Spinal cord (tissue), 4 donors: ENCODE results near the gene CCL14. TPM values are rescaled to one million over a fixed set of nuclear protein-coding genes. Genes with fewer than 3 reads are reported as not detected.

Experiments
- polyA plus RNA-seq, 2 donors: library from polyadenylated mRNA; unstranded; fragments of 120-200 nt; gene quantifications; one replicate each; pipeline ENCODE4 v1.2.1, GENCODE V29; 2013; ENCODE audit not compliant: insufficient read length in 2 of 2
- total RNA-seq, 2 donors: library from RNA; depleted of rRNA in 1 of 2; stranded (reverse); fragments of 120-200 nt in 1 of 2; fragments of >200 nt in 1 of 2; gene quantifications; one replicate each; pipeline versions ENCODE4 v1.2.3 to v1.2.4, GENCODE V29; 2013 to 2014

CCL14 gene
- total and polyA plus RNA-seq, 4 donors: 1.7 to 42.0 (median 6.5) TPM

Other genes starting within 250 kb of the CCL14 start
- 1 to 10 TPM in 1 of 2 donors, under 1 TPM in 1; 0.69 to 3.4 TPM for gene GAS2L2, start 233.5 kb downstream of the CCL14 start, total RNA-seq
- gene GAS2L2, start 233.5 kb downstream of the CCL14 start, polyA plus RNA-seq: 1 to 10 TPM; 3.0 to 3.6 TPM
- gene C17orf50, start 225.8 kb downstream of the CCL14 start, total RNA-seq: not detected
- 1 to 10 TPM in 1 of 2 donors, under 1 TPM in 1; 0.68 to 1.6 TPM for gene C17orf50, start 225.8 kb downstream of the CCL14 start, polyA plus RNA-seq
- gene MMP28, start 191.1 kb downstream of the CCL14 start, total RNA-seq: 10 to 100 TPM; 12.8 to 18.5 TPM
- 10 to 100 TPM; 34.9 to 39.8 TPM for gene MMP28, start 191.1 kb downstream of the CCL14 start, polyA plus RNA-seq
- gene TAF15, start 177.2 kb downstream of the CCL14 start, total RNA-seq: 10 to 100 TPM; 54.2 to 95.9 TPM
- 100 to 1,000 TPM; 203 to 217 TPM for gene TAF15, start 177.2 kb downstream of the CCL14 start, polyA plus RNA-seq
- gene HEATR9, start 117.8 kb downstream of the CCL14 start, total RNA-seq: not detected
- under 1 TPM in 1 of 2 donors, not detected in 1; 0.44 TPM for gene HEATR9, start 117.8 kb downstream of the CCL14 start, polyA plus RNA-seq
- gene CCL5, start 106.4 kb downstream of the CCL14 start, total RNA-seq: under 1 TPM; 0.59 to 0.83 TPM
- under 1 TPM; 0.60 to 0.96 TPM for gene CCL5, start 106.4 kb downstream of the CCL14 start, polyA plus RNA-seq
- gene RDM1, start 56.0 kb downstream of the CCL14 start, total RNA-seq: 1 to 10 TPM; 1.4 TPM
- gene RDM1, start 56.0 kb downstream of the CCL14 start, polyA plus RNA-seq: 1 to 10 TPM; 2.4 to 2.5 TPM
- not detected for gene LYZL6, start 43.0 kb downstream of the CCL14 start, total RNA-seq
- not detected for gene LYZL6, start 43.0 kb downstream of the CCL14 start, polyA plus RNA-seq
- gene CCL16, start 5.2 kb downstream of the CCL14 start, total RNA-seq: under 1 TPM; 0.20 to 0.28 TPM
- under 1 TPM in 1 of 2 donors, not detected in 1; 0.30 TPM for gene CCL16, start 5.2 kb downstream of the CCL14 start, polyA plus RNA-seq
- not detected for gene CCL15, start 14.8 kb upstream of the CCL14 start, total RNA-seq
- gene CCL15, start 14.8 kb upstream of the CCL14 start, polyA plus RNA-seq: under 1 TPM in 1 of 2 donors, not detected in 1; 0.23 TPM
- under 1 TPM in 1 of 2 donors, not detected in 1; 0.28 TPM for gene CCL23, start 31.2 kb upstream of the CCL14 start, total RNA-seq
- gene CCL23, start 31.2 kb upstream of the CCL14 start, polyA plus RNA-seq: not detected
- gene CCL18, start 77.5 kb upstream of the CCL14 start, total RNA-seq: not detected
- not detected for gene CCL18, start 77.5 kb upstream of the CCL14 start, polyA plus RNA-seq
- gene CCL3, start 103.4 kb upstream of the CCL14 start, total RNA-seq: 10 to 100 TPM in 1 of 2 donors, 1 to 10 TPM in 1; 6.0 to 21.8 TPM
- gene CCL3, start 103.4 kb upstream of the CCL14 start, polyA plus RNA-seq: 10 to 100 TPM in 1 of 2 donors, 1 to 10 TPM in 1; 5.8 to 16.0 TPM
- 10 to 100 TPM in 1 of 2 donors, 1 to 10 TPM in 1; 4.8 to 10.2 TPM for gene CCL4, start 117.1 kb upstream of the CCL14 start, total RNA-seq
- 1 to 10 TPM; 2.7 to 8.4 TPM for gene CCL4, start 117.1 kb upstream of the CCL14 start, polyA plus RNA-seq
- 1 to 10 TPM; 1.2 to 4.0 TPM for gene TBC1D3B, start 189.9 kb upstream of the CCL14 start, total RNA-seq
- gene TBC1D3B, start 189.9 kb upstream of the CCL14 start, polyA plus RNA-seq: 10 to 100 TPM; 14.2 to 32.5 TPM
- gene CCL3L1, start 210.0 kb upstream of the CCL14 start, total RNA-seq: 1 to 10 TPM; 2.8 to 6.3 TPM
- 1 to 10 TPM; 2.7 to 8.0 TPM for gene CCL3L1, start 210.0 kb upstream of the CCL14 start, polyA plus RNA-seq
- 10 to 100 TPM in 1 of 2 donors, 1 to 10 TPM in 1; 3.1 to 10.4 TPM for gene CCL4L2, start 224.3 kb upstream of the CCL14 start, total RNA-seq
- 1 to 10 TPM; 2.1 to 6.6 TPM for gene CCL4L2, start 224.3 kb upstream of the CCL14 start, polyA plus RNA-seq